WTC11 (cell line): Measurements from ENCODE around the gene GPR183. TPM values are rescaled to one million over a fixed set of nuclear protein-coding genes. Genes with fewer than 3 reads are reported as not detected.

ENCODE experiments used
- ATAC-seq: fragments of 200-7000 bp; cut with Tn5 transposase; 2 replicates; pipeline ENCODE4 v1.10.0; 2021; ENCODE audit warnings: mild to moderate bottlenecking, moderate library complexity
- CTCF ChIA-PET: fragments of 300-600 bp; sonication (Branson Sonifier 250); formaldehyde crosslinking; loops from one replicate; lab custom pipeline; 2021; ENCODE audit warnings: antibody characterized with exemption; lab: Charles Lee
- POLR2A ChIA-PET: fragments of 350-600 bp; sonication (Branson Sonifier 250); formaldehyde crosslinking; loops from one replicate; lab custom pipeline; 2021; ENCODE audit warnings: antibody characterized with exemption; lab: Charles Lee
- DNase-seq: peaks from one replicate; pipeline ENCODE4 v3.0.0; 2021; ENCODE audit warnings: low spot score
- H3K27ac Mint-ChIP-seq: 2 replicates; pipeline ENCODE4 v1.8.0; 2021; ENCODE audit warnings: mixed read lengths
- H3K27me3 Mint-ChIP-seq: 2 replicates; pipeline ENCODE4 v1.8.0; 2021; ENCODE audit warnings: low read depth, mild to moderate bottlenecking, moderate library complexity, mixed read lengths
- H3K36me3 Mint-ChIP-seq: 2 replicates; pipeline ENCODE4 v1.8.0; 2021; ENCODE audit warnings: mixed read lengths
- H3K4me1 Mint-ChIP-seq: 2 replicates; pipeline ENCODE4 v1.8.0; 2022; ENCODE audit warnings: mixed read lengths
- H3K4me3 Mint-ChIP-seq: 2 replicates; pipeline ENCODE4 v1.8.0; 2021; ENCODE audit warnings: mild to moderate bottlenecking, moderate library complexity, mixed read lengths
- H3K9me3 Mint-ChIP-seq: 2 replicates; pipeline ENCODE4 v1.8.0; 2021; ENCODE audit warnings: mixed read lengths
- CDX4 ChIP-seq: fragments of 250-450 bp; sonication (Bioruptor Pico); IDR thresholded peaks from 2 replicates; pipeline ENCODE4 v1.9.0; 2021; ENCODE audit warnings: moderate library complexity, mild to moderate bottlenecking, inconsistent platforms, borderline replicate concordance
- CREB1 ChIP-seq: sonication (generic); formaldehyde crosslinking; IDR thresholded peaks from 2 replicates; pipeline ENCODE4 v1.8.0; 2023; ENCODE audit warnings: mild to moderate bottlenecking, missing genetic modification reagents
- CTCF ChIP-seq: fragments of 200-600 bp; IDR thresholded peaks from 2 replicates; pipeline ENCODE4 v1.8.0; 2022; ENCODE audit warnings: antibody characterized with exemption
- ELF4 ChIP-seq: sonication (generic); formaldehyde crosslinking; IDR thresholded peaks from 2 replicates; pipeline ENCODE4 v1.8.1; 2022; ENCODE audit warnings: low read depth, mild to moderate bottlenecking, moderate library complexity, missing genetic modification reagents
- FOXP4 ChIP-seq: sonication (generic); formaldehyde crosslinking; IDR thresholded peaks from 2 replicates; pipeline ENCODE4 v1.8.0; 2022; ENCODE audit warnings: mild to moderate bottlenecking, missing genetic modification reagents
- GABPB1 ChIP-seq: sonication (generic); formaldehyde crosslinking; IDR thresholded peaks from 2 replicates; pipeline ENCODE4 v1.8.1; 2023; ENCODE audit warnings: mild to moderate bottlenecking, missing genetic modification reagents
- NFE2L1 ChIP-seq: sonication (generic); formaldehyde crosslinking; IDR thresholded peaks from 2 replicates; pipeline ENCODE4 v1.8.1; 2023; ENCODE audit warnings: missing genetic modification reagents
- NR2C2 ChIP-seq: sonication (generic); formaldehyde crosslinking; IDR thresholded peaks from 2 replicates; pipeline ENCODE4 v1.8.0; 2022; ENCODE audit warnings: mild to moderate bottlenecking, missing genetic modification reagents
- RORB ChIP-seq: fragments of 250-450 bp; sonication (Bioruptor Pico); IDR thresholded peaks from 2 replicates; pipeline ENCODE4 v1.9.0; 2021; ENCODE audit warnings: mild to moderate bottlenecking
- SMAD3 ChIP-seq: sonication (generic); formaldehyde crosslinking; IDR thresholded peaks from 2 replicates; pipeline ENCODE4 v1.8.0; 2022; ENCODE audit warnings: missing genetic modification reagents, mild to moderate bottlenecking, borderline replicate concordance
- SMAD4 ChIP-seq: sonication (generic); formaldehyde crosslinking; IDR thresholded peaks from 2 replicates; pipeline ENCODE4 v1.8.0; 2022; ENCODE audit warnings: mild to moderate bottlenecking, missing genetic modification reagents
- SP1 ChIP-seq: sonication (generic); formaldehyde crosslinking; conservative IDR thresholded peaks from 2 replicates; pipeline ENCODE4 v1.8.1; 2022; ENCODE audit warnings: missing genetic modification reagents
- TEAD1 ChIP-seq: sonication (generic); formaldehyde crosslinking; IDR thresholded peaks from 2 replicates; pipeline ENCODE4 v1.8.0; 2022; ENCODE audit warnings: mild to moderate bottlenecking, missing genetic modification reagents
- TEAD4 ChIP-seq: sonication (generic); formaldehyde crosslinking; IDR thresholded peaks from 2 replicates; pipeline ENCODE4 v1.8.0; 2022; ENCODE audit warnings: mild to moderate bottlenecking, missing genetic modification reagents
- ZMAT4 ChIP-seq: fragments of 250-450 bp; sonication (Bioruptor Pico); IDR thresholded peaks from 2 replicates; pipeline ENCODE4 v1.9.0; 2021; ENCODE audit warnings: mild to moderate bottlenecking
- ZNF219 ChIP-seq: sonication (generic); formaldehyde crosslinking; IDR thresholded peaks from 2 replicates; pipeline ENCODE4 v1.8.0; 2023; ENCODE audit warnings: missing genetic modification reagents, mild to moderate bottlenecking, borderline replicate concordance
- ZNF396 ChIP-seq: fragments of 250-450 bp; sonication (Bioruptor Pico); IDR thresholded peaks from 2 replicates; pipeline ENCODE4 v1.8.0; 2021; ENCODE audit warnings: mild to moderate bottlenecking, moderate library complexity, borderline replicate concordance
- ZSCAN18 ChIP-seq: fragments of 250-450 bp; sonication (Bioruptor Pico); IDR thresholded peaks from 2 replicates; pipeline ENCODE4 v2.1.2; 2022; ENCODE audit warnings: mild to moderate bottlenecking, moderate library complexity
- total RNA-seq: library from RNA; stranded (reverse); gene quantifications from 3 replicates; pipeline ENCODE4 v1.2.3, GENCODE V29; 2021
- TF ChIP-seq, protein P1 (sequence below): sonication (generic); formaldehyde crosslinking; IDR thresholded peaks from 2 replicates; pipeline ENCODE4 v1.8.1; 2022; ENCODE audit warnings: low read depth, mild to moderate bottlenecking, moderate library complexity, missing genetic modification reagents, borderline replicate concordance
- TF ChIP-seq, protein P2 (sequence below): sonication (generic); formaldehyde crosslinking; IDR thresholded peaks from 2 replicates; pipeline ENCODE4 v1.8.0; 2022; ENCODE audit warnings: mild to moderate bottlenecking, missing genetic modification reagents
- TF ChIP-seq, protein P3 (sequence below): sonication (generic); formaldehyde crosslinking; IDR thresholded peaks from 2 replicates; pipeline ENCODE4 v1.8.0; 2023; ENCODE audit warnings: mild to moderate bottlenecking, missing genetic modification reagents
- TF ChIP-seq, protein P4 (sequence below): sonication (generic); formaldehyde crosslinking; IDR thresholded peaks from 2 replicates; pipeline ENCODE4 v1.8.1; 2022; ENCODE audit warnings: missing genetic modification reagents, borderline replicate concordance

GPR183 gene
- total RNA-seq, 1 experiment from 2014 or later: 0.13 TPM

DNA sequence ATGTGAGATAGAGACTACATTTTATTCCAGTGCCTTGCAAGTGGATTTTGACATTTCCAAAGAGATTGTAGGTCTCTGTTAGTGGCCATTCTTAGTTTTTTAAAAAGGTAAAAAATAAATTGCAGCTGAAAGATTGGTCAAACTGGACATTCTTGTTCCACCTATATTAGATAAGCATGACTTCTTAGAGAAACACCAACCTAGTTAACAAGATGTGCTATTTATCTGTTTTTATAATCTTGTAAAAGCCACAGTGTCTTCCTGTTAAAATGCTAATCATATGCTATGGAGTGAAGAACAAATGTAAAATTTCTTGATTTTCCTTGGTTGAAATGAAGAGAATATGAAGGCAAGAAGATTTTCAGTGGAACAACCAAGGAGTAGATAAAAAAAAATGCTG lies 33.4 kb upstream of the GPR183 start:
- Mint-ChIP-seq H3K4me1 (peaks cover 13% of the 10 kb centered on the region), H3K4me3 (no peak overlapping the region), H3K27ac (no peak overlapping the region), H3K9me3 (no peaks in the 10 kb centered on the region), H3K36me3 (peaks cover 31% of the 10 kb centered on the region), H3K27me3 (no peaks in the 10 kb centered on the region)
- POLR2A ChIA-PET: no interaction called here
- TF ChIP-seq, protein P1, sequence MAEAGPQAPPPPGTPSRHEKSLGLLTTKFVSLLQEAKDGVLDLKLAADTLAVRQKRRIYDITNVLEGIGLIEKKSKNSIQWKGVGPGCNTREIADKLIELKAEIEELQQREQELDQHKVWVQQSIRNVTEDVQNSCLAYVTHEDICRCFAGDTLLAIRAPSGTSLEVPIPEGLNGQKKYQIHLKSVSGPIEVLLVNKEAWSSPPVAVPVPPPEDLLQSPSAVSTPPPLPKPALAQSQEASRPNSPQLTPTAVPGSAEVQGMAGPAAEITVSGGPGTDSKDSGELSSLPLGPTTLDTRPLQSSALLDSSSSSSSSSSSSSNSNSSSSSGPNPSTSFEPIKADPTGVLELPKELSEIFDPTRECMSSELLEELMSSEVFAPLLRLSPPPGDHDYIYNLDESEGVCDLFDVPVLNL (CRISPR knock-in tag): no peak
- TF ChIP-seq, protein P2, sequence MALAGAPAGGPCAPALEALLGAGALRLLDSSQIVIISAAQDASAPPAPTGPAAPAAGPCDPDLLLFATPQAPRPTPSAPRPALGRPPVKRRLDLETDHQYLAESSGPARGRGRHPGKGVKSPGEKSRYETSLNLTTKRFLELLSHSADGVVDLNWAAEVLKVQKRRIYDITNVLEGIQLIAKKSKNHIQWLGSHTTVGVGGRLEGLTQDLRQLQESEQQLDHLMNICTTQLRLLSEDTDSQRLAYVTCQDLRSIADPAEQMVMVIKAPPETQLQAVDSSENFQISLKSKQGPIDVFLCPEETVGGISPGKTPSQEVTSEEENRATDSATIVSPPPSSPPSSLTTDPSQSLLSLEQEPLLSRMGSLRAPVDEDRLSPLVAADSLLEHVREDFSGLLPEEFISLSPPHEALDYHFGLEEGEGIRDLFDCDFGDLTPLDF (CRISPR knock-in tag): no peak
- TF ChIP-seq CDX4 (CRISPR knock-in tag) (no peak), TEAD1 (no peak), ELF4 (CRISPR knock-in tag) (no peak), ZNF396 (CRISPR knock-in tag) (no peak)
- TF ChIP-seq, protein P3, sequence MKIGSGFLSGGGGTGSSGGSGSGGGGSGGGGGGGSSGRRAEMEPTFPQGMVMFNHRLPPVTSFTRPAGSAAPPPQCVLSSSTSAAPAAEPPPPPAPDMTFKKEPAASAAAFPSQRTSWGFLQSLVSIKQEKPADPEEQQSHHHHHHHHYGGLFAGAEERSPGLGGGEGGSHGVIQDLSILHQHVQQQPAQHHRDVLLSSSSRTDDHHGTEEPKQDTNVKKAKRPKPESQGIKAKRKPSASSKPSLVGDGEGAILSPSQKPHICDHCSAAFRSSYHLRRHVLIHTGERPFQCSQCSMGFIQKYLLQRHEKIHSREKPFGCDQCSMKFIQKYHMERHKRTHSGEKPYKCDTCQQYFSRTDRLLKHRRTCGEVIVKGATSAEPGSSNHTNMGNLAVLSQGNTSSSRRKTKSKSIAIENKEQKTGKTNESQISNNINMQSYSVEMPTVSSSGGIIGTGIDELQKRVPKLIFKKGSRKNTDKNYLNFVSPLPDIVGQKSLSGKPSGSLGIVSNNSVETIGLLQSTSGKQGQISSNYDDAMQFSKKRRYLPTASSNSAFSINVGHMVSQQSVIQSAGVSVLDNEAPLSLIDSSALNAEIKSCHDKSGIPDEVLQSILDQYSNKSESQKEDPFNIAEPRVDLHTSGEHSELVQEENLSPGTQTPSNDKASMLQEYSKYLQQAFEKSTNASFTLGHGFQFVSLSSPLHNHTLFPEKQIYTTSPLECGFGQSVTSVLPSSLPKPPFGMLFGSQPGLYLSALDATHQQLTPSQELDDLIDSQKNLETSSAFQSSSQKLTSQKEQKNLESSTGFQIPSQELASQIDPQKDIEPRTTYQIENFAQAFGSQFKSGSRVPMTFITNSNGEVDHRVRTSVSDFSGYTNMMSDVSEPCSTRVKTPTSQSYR (CRISPR knock-in tag): no peak
- CTCF ChIA-PET: no interaction called here
- ATAC-seq: no peak
- DNase-seq: no peak

GRCh38 chr13:99339736-99340397 lies 32.7 kb upstream of the GPR183 start:
- Mint-ChIP-seq H3K4me1 (peaks cover 13% of the 10 kb centered on the region), H3K27ac (no peak overlapping the region), H3K4me3 (no peak overlapping the region), H3K36me3 (peaks cover 28% of the 10 kb centered on the region), H3K9me3 (no peaks in the 10 kb centered on the region), H3K27me3 (no peaks in the 10 kb centered on the region)
- DNase-seq: no peak
- CTCF ChIA-PET: no interaction called here
- POLR2A ChIA-PET: no interaction called here
- TF ChIP-seq CREB1 (CRISPR knock-in tag) (no peak), NFE2L1 (no peak), ZNF219 (CRISPR knock-in tag) (no peak), SMAD3 (CRISPR knock-in tag) (no peak), SP1 (CRISPR knock-in tag) (no peak), RORB (CRISPR knock-in tag) (no peak), FOXP4 (CRISPR knock-in tag) (no peak), ZMAT4 (CRISPR knock-in tag) (no peak), GABPB1 (CRISPR knock-in tag) (no peak), SMAD4 (no peak), ELF4 (CRISPR knock-in tag) (no peak), NR2C2 (CRISPR knock-in tag) (no peak), ZSCAN18 (CRISPR knock-in tag) (no peak), TEAD4 (CRISPR knock-in tag) (no peak), CTCF (no peak)
- TF ChIP-seq, protein P4, sequence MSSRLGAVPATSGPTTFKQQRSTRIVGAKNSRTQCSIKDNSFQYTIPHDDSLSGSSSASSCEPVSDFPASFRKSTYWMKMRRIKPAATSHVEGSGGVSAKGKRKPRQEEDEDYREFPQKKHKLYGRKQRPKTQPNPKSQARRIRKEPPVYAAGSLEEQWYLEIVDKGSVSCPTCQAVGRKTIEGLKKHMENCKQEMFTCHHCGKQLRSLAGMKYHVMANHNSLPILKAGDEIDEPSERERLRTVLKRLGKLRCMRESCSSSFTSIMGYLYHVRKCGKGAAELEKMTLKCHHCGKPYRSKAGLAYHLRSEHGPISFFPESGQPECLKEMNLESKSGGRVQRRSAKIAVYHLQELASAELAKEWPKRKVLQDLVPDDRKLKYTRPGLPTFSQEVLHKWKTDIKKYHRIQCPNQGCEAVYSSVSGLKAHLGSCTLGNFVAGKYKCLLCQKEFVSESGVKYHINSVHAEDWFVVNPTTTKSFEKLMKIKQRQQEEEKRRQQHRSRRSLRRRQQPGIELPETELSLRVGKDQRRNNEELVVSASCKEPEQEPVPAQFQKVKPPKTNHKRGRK: no peak
- ATAC-seq: no peak
